Activated CD4-positive, alpha-beta T cell treated with anti-CD3 and anti-CD28 coated beads, Interleukin-2, amount 50 U/mL, for 48 hours (primary cell): Measurements from ENCODE around the gene CBFA2T3.

ENCODE experiments used
- DNase-seq, 2 experiments: peaks; one replicate each; pipeline ENCODE4 v3.0.0-alpha.2; 2020

Gene CBFA2T3

GRCh38 chr16:88855176-88855575, 121.8 kb downstream of the CBFA2T3 start:
- DNase-seq = no peak

- peak; percentile 13 to 23 for DNase-seq
Measured at GRCh38 chr16:88854306-88855111, 122.5 kb downstream of the CBFA2T3 start.

GRCh38 chr16:88853325-88853941, 123.6 kb downstream of the CBFA2T3 start:
- DNase-seq = no peak

- no peak for DNase-seq
Measured at GRCh38 chr16:88851616-88852015, 125.4 kb downstream of the CBFA2T3 start.

GRCh38 chr16:88850531-88851199, 126.3 kb downstream of the CBFA2T3 start:
- no peak for DNase-seq

- no peak for DNase-seq
Measured at GRCh38 chr16:88848557-88848956, 128.4 kb downstream of the CBFA2T3 start.

GRCh38 chr16:88847654-88848053, 129.4 kb downstream of the CBFA2T3 start:
- no peak for DNase-seq

GRCh38 chr16:88846088-88846487, 130.9 kb downstream of the CBFA2T3 start:
- no peak for DNase-seq

- no peak for DNase-seq
Measured at GRCh38 chr16:88844419-88845036, 132.5 kb downstream of the CBFA2T3 start.

GRCh38 chr16:88843256-88843655, 133.8 kb downstream of the CBFA2T3 start:
- no peak for DNase-seq

GRCh38 chr16:88842806-88843205, 134.2 kb downstream of the CBFA2T3 start:
- DNase-seq = no peak

GRCh38 chr16:88842308-88842756, 134.7 kb downstream of the CBFA2T3 start:
- DNase-seq = no peak

- no peak for DNase-seq
Measured at GRCh38 chr16:88841521-88842307, 135.3 kb downstream of the CBFA2T3 start.

GRCh38 chr16:88840600-88841215, 136.3 kb downstream of the CBFA2T3 start:
- DNase-seq = no peak

GRCh38 chr16:88839745-88840599, 137.0 kb downstream of the CBFA2T3 start:
- DNase-seq = no peak

GRCh38 chr16:88839026-88839529, 137.9 kb downstream of the CBFA2T3 start:
- DNase-seq = no peak

- DNase-seq = no peak
Measured at GRCh38 chr16:88838566-88838965, 138.4 kb downstream of the CBFA2T3 start.

- no peak for DNase-seq
Measured at GRCh38 chr16:88837806-88838205, 139.2 kb downstream of the CBFA2T3 start.

- DNase-seq = no peak
Measured at GRCh38 chr16:88836791-88837190, 140.2 kb downstream of the CBFA2T3 start.

GRCh38 chr16:88835818-88836217, 141.2 kb downstream of the CBFA2T3 start:
- DNase-seq = no peak

- no peak for DNase-seq
Measured at GRCh38 chr16:88835383-88835782, 141.6 kb downstream of the CBFA2T3 start.
